GM06990 (cell line): ENCODE results near the gene HSH2D.
A peak's percentile ranks its signal among the peaks of the same experiment; 100 is the strongest.

ENCODE experiments used
- DNase-seq: peaks from one replicate; pipeline ENCODE4 v3.0.0-alpha.2; 2011; ENCODE audit not compliant: insufficient read length; ENCODE audit errors: extremely low read depth
- H3K27me3 ChIP-seq: replicated peaks from 2 replicates; pipeline ENCODE4 v1.6.0; 2011; ENCODE audit warnings: low read length; ENCODE audit not compliant: control insufficient read depth, insufficient read depth
- H3K36me3 ChIP-seq: 2 replicates; pipeline ENCODE4 v1.5.1; 2011; ENCODE audit warnings: low read length; ENCODE audit not compliant: control insufficient read depth, insufficient read depth
- H3K4me3 ChIP-seq: replicated peaks from 2 replicates; pipeline ENCODE4 v1.5.1; 2011; ENCODE audit warnings: low read depth, mild to moderate bottlenecking, control low read depth, low read length
- TF ChIP-seq, protein P1 (sequence below): IDR thresholded peaks from 2 replicates; pipeline ENCODE4 v1.5.1; 2011; ENCODE audit warnings: low read length, control low read depth, mild to moderate bottlenecking, inconsistent platforms; ENCODE audit not compliant: insufficient read depth, poor library complexity, severe bottlenecking

Gene HSH2D

DNA sequence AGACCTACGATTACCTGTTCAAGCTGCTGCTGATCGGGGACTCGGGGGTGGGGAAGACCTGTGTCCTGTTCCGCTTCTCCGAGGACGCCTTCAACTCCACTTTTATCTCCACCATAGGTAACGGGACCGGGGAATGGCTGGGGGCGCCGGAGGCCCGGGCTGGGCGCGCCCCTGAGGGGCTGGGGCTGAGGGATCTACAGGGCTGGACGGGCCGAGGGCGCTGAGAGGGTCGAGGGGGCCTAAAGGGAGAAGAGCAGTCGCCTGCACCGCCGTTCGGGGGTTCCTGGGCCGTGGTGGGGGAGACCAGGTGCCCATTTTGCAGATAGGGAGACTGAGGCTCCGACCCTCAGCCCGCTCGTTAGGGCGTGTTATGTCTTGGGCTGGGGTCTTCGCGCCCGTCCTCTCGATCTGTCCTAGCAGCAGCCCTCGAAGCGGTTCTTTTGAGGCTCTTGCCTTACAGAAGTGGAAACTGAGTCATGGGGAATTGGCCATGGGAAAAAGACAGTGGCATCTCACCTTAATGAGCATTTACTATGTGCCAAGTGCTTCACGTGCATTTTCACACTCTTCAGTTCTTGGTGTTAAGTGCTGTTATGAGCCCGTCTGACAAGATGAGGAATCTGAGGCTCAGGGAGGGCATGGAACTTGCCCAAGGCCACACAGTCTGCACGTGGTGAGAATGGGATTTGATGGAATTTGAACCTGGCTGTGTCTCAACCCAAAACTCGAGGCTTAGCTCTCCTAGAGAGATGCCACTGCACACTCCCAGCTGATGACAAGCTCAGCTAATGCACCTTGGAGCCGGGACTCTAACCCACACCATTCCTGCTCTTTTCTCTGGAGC lies 31.4 kb upstream of the HSH2D start:
- TF ChIP-seq, protein P1, sequence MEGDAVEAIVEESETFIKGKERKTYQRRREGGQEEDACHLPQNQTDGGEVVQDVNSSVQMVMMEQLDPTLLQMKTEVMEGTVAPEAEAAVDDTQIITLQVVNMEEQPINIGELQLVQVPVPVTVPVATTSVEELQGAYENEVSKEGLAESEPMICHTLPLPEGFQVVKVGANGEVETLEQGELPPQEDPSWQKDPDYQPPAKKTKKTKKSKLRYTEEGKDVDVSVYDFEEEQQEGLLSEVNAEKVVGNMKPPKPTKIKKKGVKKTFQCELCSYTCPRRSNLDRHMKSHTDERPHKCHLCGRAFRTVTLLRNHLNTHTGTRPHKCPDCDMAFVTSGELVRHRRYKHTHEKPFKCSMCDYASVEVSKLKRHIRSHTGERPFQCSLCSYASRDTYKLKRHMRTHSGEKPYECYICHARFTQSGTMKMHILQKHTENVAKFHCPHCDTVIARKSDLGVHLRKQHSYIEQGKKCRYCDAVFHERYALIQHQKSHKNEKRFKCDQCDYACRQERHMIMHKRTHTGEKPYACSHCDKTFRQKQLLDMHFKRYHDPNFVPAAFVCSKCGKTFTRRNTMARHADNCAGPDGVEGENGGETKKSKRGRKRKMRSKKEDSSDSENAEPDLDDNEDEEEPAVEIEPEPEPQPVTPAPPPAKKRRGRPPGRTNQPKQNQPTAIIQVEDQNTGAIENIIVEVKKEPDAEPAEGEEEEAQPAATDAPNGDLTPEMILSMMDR = no peak
- no peaks in the 10 kb centered on the region for H3K27me3 ChIP-seq
- peak overlapping the region; percentile 100 for H3K4me3 ChIP-seq
- DNase-seq = no peak
- peaks cover 3% of the 10 kb centered on the region for H3K36me3 ChIP-seq

DNA sequence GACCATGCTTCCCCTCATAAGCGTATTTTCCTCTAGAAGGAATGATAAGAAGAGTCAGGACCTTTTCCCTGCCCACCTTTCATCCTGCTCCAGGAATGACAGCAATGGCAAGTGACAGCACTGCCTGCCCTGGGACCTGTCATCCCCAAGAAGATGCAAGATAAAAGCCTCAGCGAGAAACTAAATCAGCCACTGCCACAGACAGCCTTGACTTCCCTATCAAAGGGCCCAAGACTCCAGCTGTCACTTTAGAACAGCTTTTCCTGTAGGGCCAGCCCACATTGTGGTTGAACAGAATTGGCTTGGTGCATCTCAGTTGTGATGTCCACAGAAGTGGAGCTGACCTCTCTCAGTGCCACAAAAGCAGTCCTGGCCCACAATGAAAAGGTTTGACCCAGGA lies 30.7 kb upstream of the HSH2D start:
- no peak for DNase-seq
- peak overlapping the region; percentile 100 for H3K4me3 ChIP-seq
- TF ChIP-seq, protein P1 = no peak
- H3K27me3 ChIP-seq = no peaks in the 10 kb centered on the region
- H3K36me3 ChIP-seq = peaks cover 3% of the 10 kb centered on the region

DNA sequence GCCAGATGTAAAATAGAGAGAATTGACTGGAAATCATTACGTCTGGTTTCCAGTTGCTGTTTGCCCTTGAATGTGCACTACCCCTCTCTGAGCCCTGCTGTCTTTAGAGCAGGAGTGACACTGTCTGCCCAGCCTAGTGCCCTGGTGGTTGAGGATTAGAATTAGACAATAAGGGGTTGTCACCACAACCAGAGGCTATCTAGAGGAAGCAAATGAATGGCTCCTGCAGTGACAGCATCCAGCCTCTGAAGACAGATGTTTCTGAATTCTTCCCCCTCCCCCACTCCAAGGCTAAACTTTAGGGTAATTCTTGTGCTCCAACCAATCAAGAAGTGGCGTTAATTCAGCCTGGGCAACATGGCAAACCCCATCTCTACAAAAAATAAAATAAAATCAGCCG lies 29.8 kb upstream of the HSH2D start:
- TF ChIP-seq, protein P1 = no peak
- Histone ChIP-seq H3K4me3 (peak overlapping the region; percentile 100), H3K27me3 (no peaks in the 10 kb centered on the region), H3K36me3 (peaks cover 5% of the 10 kb centered on the region)
- DNase-seq = no peak

DNA sequence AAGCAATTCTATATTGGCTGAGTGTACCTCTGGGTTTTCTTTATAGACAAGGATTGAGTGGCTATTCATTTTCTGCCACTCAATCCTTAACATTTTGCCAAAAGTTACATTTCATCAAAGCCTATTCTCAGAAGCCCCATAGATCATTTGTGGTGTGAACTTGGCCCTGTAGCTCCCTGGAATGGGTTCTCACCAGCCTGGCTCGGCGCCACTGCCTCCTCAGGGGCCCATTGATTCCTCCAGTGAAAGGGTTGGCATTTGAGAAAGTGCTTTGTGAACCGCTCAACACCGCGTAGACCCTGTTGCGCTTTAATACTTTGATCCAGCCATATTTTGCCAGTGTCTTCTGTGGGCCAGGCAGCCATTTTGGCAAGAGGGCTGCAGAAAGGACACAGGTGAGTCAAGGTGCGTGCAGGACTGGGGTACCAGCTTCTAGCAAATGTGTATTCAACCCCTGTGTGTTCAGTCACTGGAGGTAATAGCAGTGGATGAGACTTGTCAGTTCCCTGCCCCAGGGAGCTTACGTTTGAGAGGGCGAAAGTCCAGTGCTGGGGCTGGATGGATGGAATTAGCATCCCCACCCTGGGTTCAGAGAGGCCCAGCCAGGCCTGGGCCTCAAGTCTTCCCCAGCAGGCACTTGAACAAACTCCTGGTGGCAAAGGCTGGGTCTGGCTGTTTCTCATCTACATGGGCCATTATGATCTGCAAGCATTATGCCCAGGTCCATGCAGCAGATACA lies 28.0 kb upstream of the HSH2D start:
- TF ChIP-seq, protein P1 = no peak
- DNase-seq = no peak
- Histone ChIP-seq H3K36me3 (peaks cover 7% of the 10 kb centered on the region), H3K27me3 (no peaks in the 10 kb centered on the region), H3K4me3 (no peak overlapping the region)

DNA sequence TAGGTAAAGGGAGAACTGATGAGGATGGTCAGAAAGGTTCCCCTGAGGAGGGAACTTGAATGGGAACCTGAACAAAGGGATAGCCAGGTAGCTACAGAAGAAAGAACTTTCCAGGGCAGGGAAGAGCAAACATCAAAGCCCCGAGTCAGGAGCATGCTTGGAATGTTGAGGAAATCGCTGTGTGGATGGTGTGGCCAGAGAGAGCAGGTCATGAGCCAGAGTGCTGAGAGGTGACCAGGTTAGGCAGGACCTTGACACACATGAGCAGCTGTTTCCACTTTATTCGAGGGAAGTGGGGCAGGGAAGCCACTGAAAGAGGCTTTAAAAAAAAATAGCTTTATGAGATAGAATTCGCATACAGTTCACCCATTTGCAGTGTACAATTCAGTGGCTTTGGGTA lies 27.4 kb upstream of the HSH2D start:
- Histone ChIP-seq H3K4me3 (no peak overlapping the region), H3K27me3 (no peaks in the 10 kb centered on the region), H3K36me3 (peaks cover 8% of the 10 kb centered on the region)
- TF ChIP-seq, protein P1 = no peak
- DNase-seq = no peak
